Hepatocyte (in vitro differentiated cells): Measurements from ENCODE around the gene SHISA6.

ENCODE experiments used
- CTCF ChIP-seq: fragments of 200-600 bp; sonication (generic); IDR thresholded peaks from 2 replicates; pipeline ENCODE4 v1.5.1; 2016; ENCODE audit warnings: antibody characterized with exemption, mild to moderate bottlenecking; ENCODE audit not compliant: poor library complexity
- EZH2 ChIP-seq: fragments of 200-600 bp; sonication (generic); IDR thresholded peaks from 2 replicates; pipeline ENCODE4 v1.6.1; 2016; ENCODE audit warnings: antibody characterized with exemption, mild to moderate bottlenecking, borderline replicate concordance
- EZH2phosphoT487 ChIP-seq: fragments of 200-600 bp; sonication (generic); IDR thresholded peaks from one replicate; pipeline ENCODE4 v1.6.1; 2018; ENCODE audit warnings: antibody characterized with exemption, mild to moderate bottlenecking, low read depth, moderate library complexity; ENCODE audit not compliant: unreplicated experiment, severe bottlenecking

- TF ChIP-seq CTCF, result no peak
- no peak for TF ChIP-seq EZH2phosphoT487
- TF ChIP-seq EZH2, result no peak
Measured at GRCh38 chr17:11545696-11546095, 304.7 kb downstream of the SHISA6 start.
